HepG2 (cell line): ENCODE measurements around the gene ZCCHC3. TPM values are rescaled to one million over a fixed set of nuclear protein-coding genes. Genes with fewer than 3 reads are reported as not detected.

ENCODE experiments used
- ARNTL ChIP-seq: sonication (generic); formaldehyde crosslinking; IDR thresholded peaks from 2 replicates; pipeline ENCODE4 v1.4.0; 2020; ENCODE audit warnings: mild to moderate bottlenecking, missing genetic modification reagents
- BORCS8-MEF2B ChIP-seq: sonication (generic); formaldehyde crosslinking; IDR thresholded peaks from 2 replicates; pipeline ENCODE4 v1.8.0; 2022; ENCODE audit warnings: mild to moderate bottlenecking, missing genetic modification reagents
- CCAR2 ChIP-seq: fragments of 200-400 bp; formaldehyde crosslinking; optimal IDR thresholded peaks from 2 replicates; pipeline ENCODE3; 2018; ENCODE audit warnings: low read depth, mild to moderate bottlenecking, low read length, moderate library complexity
- DR1 ChIP-seq: sonication (generic); formaldehyde crosslinking; IDR thresholded peaks from 2 replicates; pipeline ENCODE4 v1.8.0; 2021; ENCODE audit warnings: mild to moderate bottlenecking, missing genetic modification reagents, inconsistent platforms
- DZIP1 ChIP-seq: sonication (generic); formaldehyde crosslinking; IDR thresholded peaks from 2 replicates; pipeline ENCODE4 v1.5.0; 2020; ENCODE audit warnings: mild to moderate bottlenecking, missing genetic modification reagents
- EZH2 ChIP-seq: conservative IDR thresholded peaks from 2 replicates; pipeline ENCODE4 v1.6.1; 2012; ENCODE audit warnings: mild to moderate bottlenecking, low read depth, low read length, moderate library complexity
- KAT7 ChIP-seq: IDR thresholded peaks from 2 replicates; pipeline ENCODE4 v1.6.1; 2018; ENCODE audit warnings: borderline replicate concordance, missing compliant biosample characterization
- KDM5B ChIP-seq: sonication (generic); formaldehyde crosslinking; IDR thresholded peaks from 2 replicates; pipeline ENCODE4 v1.4.0; 2020; ENCODE audit warnings: missing genetic modification reagents, mild to moderate bottlenecking, borderline replicate concordance
- KLF6 ChIP-seq: IDR thresholded peaks from 2 replicates; pipeline ENCODE4 v1.8.0; 2016; ENCODE audit warnings: missing biosample characterization, missing genetic modification reagents
- MED1 ChIP-seq: sonication (generic); formaldehyde crosslinking; IDR thresholded peaks from 2 replicates; pipeline ENCODE4 v1.4.0; 2020; ENCODE audit warnings: missing genetic modification reagents
- PHF8 ChIP-seq: sonication (generic); formaldehyde crosslinking; IDR thresholded peaks from 2 replicates; pipeline ENCODE4 v1.5.0; 2020; ENCODE audit warnings: missing genetic modification reagents
- TFDP2 ChIP-seq: sonication (generic); formaldehyde crosslinking; IDR thresholded peaks from 2 replicates; pipeline ENCODE4 v1.4.0; 2020; ENCODE audit warnings: missing genetic modification reagents
- THYN1 ChIP-seq: sonication (generic); formaldehyde crosslinking; IDR thresholded peaks from 2 replicates; pipeline ENCODE4 v1.8.1; 2023; ENCODE audit warnings: low read depth, mild to moderate bottlenecking, moderate library complexity, missing genetic modification reagents, borderline replicate concordance
- ZNF251 ChIP-seq: sonication (generic); formaldehyde crosslinking; IDR thresholded peaks from 2 replicates; pipeline ENCODE4 v1.9.0; 2021; ENCODE audit warnings: mild to moderate bottlenecking, missing genetic modification reagents
- ZNF674 ChIP-seq: sonication (generic); formaldehyde crosslinking; IDR thresholded peaks from 2 replicates; pipeline ENCODE4 v1.5.0; 2020; ENCODE audit warnings: low read depth, mild to moderate bottlenecking, missing genetic modification reagents
- ZNF740 ChIP-seq: sonication (generic); formaldehyde crosslinking; IDR thresholded peaks from 2 replicates; pipeline ENCODE4 v1.4.0; 2020; ENCODE audit warnings: missing genetic modification reagents
- ZNF775 ChIP-seq: sonication (generic); formaldehyde crosslinking; IDR thresholded peaks from 2 replicates; pipeline ENCODE4 v1.4.0; 2020; ENCODE audit warnings: missing genetic modification reagents, mild to moderate bottlenecking, moderate library complexity, borderline replicate concordance
- polyA plus RNA-seq, 8 experiments: library from polyadenylated mRNA; depleted of rRNA in 3 of 8; stranded (reverse) in 7 of 8; unstranded in 1 of 8; fragments of >200 nt; fragmentation: Illumina TruSeq in 4 of 8; extraction: Trizol in 4 of 8; gene quantifications; 2 replicates each; pipeline versions ENCODE4 v1.2.1 to v1.2.3, GENCODE V29; 2011 to 2016; ENCODE audit warnings: low read depth in 4 of 8, missing spikeins in 1 of 8, mixed read lengths in 1 of 8; ENCODE audit not compliant: insufficient read depth in 1 of 8
- total RNA-seq, 5 experiments: library from RNA; depleted of rRNA; stranded (reverse); fragments of >200 nt; fragmentation: Illumina TruSeq; extraction: Trizol; gene quantifications; 2 replicates each; pipeline ENCODE4 v1.2.3, GENCODE V29; 2016; ENCODE audit warnings: low read depth in 1 of 5
- TF ChIP-seq, protein P1 (sequence below): sonication (generic); formaldehyde crosslinking; IDR thresholded peaks from 2 replicates; pipeline ENCODE4 v1.5.0; 2020; ENCODE audit warnings: mild to moderate bottlenecking, low read depth, missing genetic modification reagents, borderline replicate concordance
- TF ChIP-seq, protein P2 (sequence below), 2 experiments: sonication (generic) in 1 of 2; formaldehyde crosslinking in 1 of 2; IDR thresholded peaks; 2 replicates each; pipeline versions ENCODE4 v1.4.0 to v1.6.1; 2018 to 2020; ENCODE audit warnings: missing genetic modification reagents in 2 of 2, borderline replicate concordance in 1 of 2, low read depth in 1 of 2, mild to moderate bottlenecking in 1 of 2, missing biosample characterization in 1 of 2

Gene ZCCHC3
- total and polyA plus RNA-seq, 2 of the 13 experiments (the other 11 are each of a cell fraction or from before 2014, with no cell fraction given) = 46.6 to 63.0 TPM

DNA sequence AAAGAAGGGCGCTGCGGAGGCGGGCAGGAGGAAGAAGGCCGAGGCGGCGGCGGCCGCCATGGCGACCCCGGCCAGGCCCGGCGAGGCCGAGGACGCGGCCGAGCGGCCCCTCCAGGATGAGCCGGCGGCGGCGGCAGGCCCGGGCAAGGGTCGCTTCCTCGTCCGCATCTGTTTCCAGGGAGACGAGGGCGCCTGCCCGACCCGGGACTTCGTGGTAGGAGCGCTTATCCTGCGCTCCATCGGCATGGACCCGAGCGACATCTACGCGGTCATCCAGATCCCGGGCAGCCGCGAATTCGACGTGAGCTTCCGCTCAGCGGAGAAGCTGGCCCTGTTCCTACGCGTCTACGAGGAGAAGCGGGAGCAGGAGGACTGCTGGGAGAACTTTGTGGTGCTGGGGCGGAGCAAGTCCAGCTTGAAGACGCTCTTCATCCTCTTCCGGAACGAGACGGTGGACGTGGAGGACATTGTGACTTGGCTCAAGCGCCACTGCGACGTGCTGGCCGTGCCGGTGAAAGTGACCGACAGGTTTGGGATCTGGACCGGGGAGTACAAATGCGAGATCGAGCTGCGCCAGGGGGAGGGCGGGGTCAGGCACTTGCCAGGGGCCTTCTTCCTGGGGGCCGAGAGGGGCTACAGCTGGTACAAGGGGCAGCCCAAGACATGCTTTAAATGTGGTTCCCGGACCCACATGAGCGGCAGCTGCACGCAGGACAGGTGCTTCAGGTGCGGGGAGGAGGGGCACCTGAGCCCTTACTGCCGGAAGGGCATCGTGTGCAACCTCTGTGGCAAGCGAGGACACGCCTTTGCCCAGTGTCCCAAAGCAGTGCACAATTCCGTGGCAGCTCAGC, 780 bp downstream of the ZCCHC3 start (continued):
- TF ChIP-seq ZNF740 (CRISPR knock-in tag) (no peak), ARNTL (CRISPR knock-in tag) (peak; percentile 68), MED1 (no peak; the same call in none of the 2 replicates), KAT7 (CRISPR knock-in tag) (peak; percentile 92; the same call in 1 of the 2 replicates), EZH2 (no peak), KLF6 (peak; percentile 53; the same call in 1 of the 2 replicates), BORCS8-MEF2B (CRISPR knock-in tag) (peak; percentile 73; the same call in 1 of the 2 replicates), CCAR2 (no peak), KDM5B (CRISPR knock-in tag) (peak; percentile 91), TFDP2 (CRISPR knock-in tag) (no peak; the same call in 1 of the 2 replicates), DR1 (no peak), ZNF674 (CRISPR knock-in tag) (no peak), THYN1 (CRISPR knock-in tag) (0 out of 2 replicates have a peak, but pooled peaks have one; percentile 92), PHF8 (peak; percentile 52; the same call in 1 of the 2 replicates), ZNF251 (CRISPR knock-in tag) (no peak; the same call in 1 of the 2 replicates), DZIP1 (CRISPR knock-in tag) (no peak), ZNF775 (CRISPR knock-in tag) (no peak)
- TF ChIP-seq, protein P1, sequence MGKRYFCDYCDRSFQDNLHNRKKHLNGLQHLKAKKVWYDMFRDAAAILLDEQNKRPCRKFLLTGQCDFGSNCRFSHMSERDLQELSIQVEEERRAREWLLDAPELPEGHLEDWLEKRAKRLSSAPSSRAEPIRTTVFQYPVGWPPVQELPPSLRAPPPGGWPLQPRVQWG (CRISPR knock-in tag) = no peak
- TF ChIP-seq, protein P2, sequence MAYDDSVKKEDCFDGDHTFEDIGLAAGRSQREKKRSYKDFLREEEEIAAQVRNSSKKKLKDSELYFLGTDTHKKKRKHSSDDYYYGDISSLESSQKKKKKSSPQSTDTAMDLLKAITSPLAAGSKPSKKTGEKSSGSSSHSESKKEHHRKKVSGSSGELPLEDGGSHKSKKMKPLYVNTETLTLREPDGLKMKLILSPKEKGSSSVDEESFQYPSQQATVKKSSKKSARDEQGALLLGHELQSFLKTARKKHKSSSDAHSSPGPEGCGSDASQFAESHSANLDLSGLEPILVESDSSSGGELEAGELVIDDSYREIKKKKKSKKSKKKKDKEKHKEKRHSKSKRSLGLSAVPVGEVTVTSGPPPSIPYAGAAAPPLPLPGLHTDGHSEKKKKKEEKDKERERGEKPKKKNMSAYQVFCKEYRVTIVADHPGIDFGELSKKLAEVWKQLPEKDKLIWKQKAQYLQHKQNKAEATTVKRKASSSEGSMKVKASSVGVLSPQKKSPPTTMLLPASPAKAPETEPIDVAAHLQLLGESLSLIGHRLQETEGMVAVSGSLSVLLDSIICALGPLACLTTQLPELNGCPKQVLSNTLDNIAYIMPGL (CRISPR knock-in tag; IDR thresholded peaks at IDR 0.05; ENCODE audit: borderline replicate concordance in 1 of 2, low read depth in 1 of 2) = peak in 1 of 2 experiments; percentile 72; a peak in 3 of 4 replicates
